Gastroesophageal sphincter (tissue), 4 donors: Measurements from ENCODE around the gene PPP2CA. TPM values are rescaled to one million over a fixed set of nuclear protein-coding genes. Genes with fewer than 3 reads are reported as not detected.

ENCODE experiments used
- ATAC-seq: fragments of 150-250 bp; one replicate; pipeline ENCODE4 v1.9.1; 2016; ENCODE audit warnings: mild to moderate bottlenecking, moderate library complexity
- H3K27ac ChIP-seq, 4 donors: fragments of 200-600 bp; sonication (generic) in 3 of 4; 1 replicate in 3 of 4; 2 replicates in 1 of 4; pipeline ENCODE4 v1.5.1; 2016 to 2019
- H3K27me3 ChIP-seq: fragments of 200-600 bp; sonication (generic); one replicate; pipeline ENCODE4 v1.5.1; 2019
- H3K36me3 ChIP-seq, 2 donors: fragments of 200-600 bp; sonication (generic); one replicate each; pipeline ENCODE4 v1.5.1; 2019; ENCODE audit warnings: control low read depth in 1 of 2
- H3K4me1 ChIP-seq, 3 donors: fragments of 200-600 bp; sonication (generic); 1 replicate in 2 of 3; 2 replicates in 1 of 3; pipeline ENCODE4 v1.5.1; 2016 to 2019; ENCODE audit warnings: control low read depth in 2 of 3
- H3K4me3 ChIP-seq, 2 donors: fragments of 200-600 bp; sonication (generic); one replicate each; pipeline ENCODE4 v1.5.1; 2019; ENCODE audit warnings: mild to moderate bottlenecking in 1 of 2, moderate library complexity in 1 of 2
- H3K9me3 ChIP-seq, 3 donors: fragments of 200-600 bp; sonication (generic); one replicate each; pipeline ENCODE4 v1.5.1; 2017 to 2019; ENCODE audit warnings: control low read depth in 2 of 3
- EP300 ChIP-seq: sonication (generic); formaldehyde crosslinking; IDR thresholded peaks from one replicate; pipeline ENCODE4 v1.6.1; 2017; ENCODE audit warnings: antibody characterized with exemption, mild to moderate bottlenecking
- POLR2A ChIP-seq, 2 donors: fragments of 450-650 bp; IDR thresholded peaks; one replicate each; pipeline ENCODE4 v1.6.1; 2017; ENCODE audit warnings: antibody characterized with exemption in 2 of 2, mild to moderate bottlenecking in 2 of 2, moderate library complexity in 1 of 2
- POLR2AphosphoS5 ChIP-seq: sonication (generic); formaldehyde crosslinking; IDR thresholded peaks from one replicate; pipeline ENCODE4 v1.6.1; 2017; ENCODE audit warnings: antibody characterized with exemption
- WGBS, 2 donors: methylation state at CpG; one replicate each; pipeline ENCODE4 v1.1.5; 2018; ENCODE audit warnings: low coverage in 1 of 2; 5-methylcytosine and 5-hydroxymethylcytosine counted together
- small RNA-seq, 4 donors: library from RNA; depleted of rRNA; stranded (forward); fragments of <200 nt; gene quantifications; one replicate each; pipeline ENCODE3, GENCODE V24; 2016
- total RNA-seq, 4 donors: library from RNA; depleted of rRNA; stranded (reverse); fragments of >200 nt; gene quantifications; one replicate each; pipeline ENCODE4 v1.1.0, GENCODE V29; 2016
- TF ChIP-seq, protein P1 (sequence below), 4 experiments: fragments of 200-600 bp in 2 of 4; fragments of 450-650 bp in 2 of 4; sonication (generic) in 1 of 4; IDR thresholded peaks; one replicate each; pipeline ENCODE4 v1.5.1; 2017 to 2019; ENCODE audit warnings: antibody characterized with exemption in 4 of 4, mild to moderate bottlenecking in 2 of 4, moderate library complexity in 2 of 4

Gene PPP2CA
- total RNA-seq, 4 donors from 2014 or later, result 116 to 212 (median 129) TPM

DNA sequence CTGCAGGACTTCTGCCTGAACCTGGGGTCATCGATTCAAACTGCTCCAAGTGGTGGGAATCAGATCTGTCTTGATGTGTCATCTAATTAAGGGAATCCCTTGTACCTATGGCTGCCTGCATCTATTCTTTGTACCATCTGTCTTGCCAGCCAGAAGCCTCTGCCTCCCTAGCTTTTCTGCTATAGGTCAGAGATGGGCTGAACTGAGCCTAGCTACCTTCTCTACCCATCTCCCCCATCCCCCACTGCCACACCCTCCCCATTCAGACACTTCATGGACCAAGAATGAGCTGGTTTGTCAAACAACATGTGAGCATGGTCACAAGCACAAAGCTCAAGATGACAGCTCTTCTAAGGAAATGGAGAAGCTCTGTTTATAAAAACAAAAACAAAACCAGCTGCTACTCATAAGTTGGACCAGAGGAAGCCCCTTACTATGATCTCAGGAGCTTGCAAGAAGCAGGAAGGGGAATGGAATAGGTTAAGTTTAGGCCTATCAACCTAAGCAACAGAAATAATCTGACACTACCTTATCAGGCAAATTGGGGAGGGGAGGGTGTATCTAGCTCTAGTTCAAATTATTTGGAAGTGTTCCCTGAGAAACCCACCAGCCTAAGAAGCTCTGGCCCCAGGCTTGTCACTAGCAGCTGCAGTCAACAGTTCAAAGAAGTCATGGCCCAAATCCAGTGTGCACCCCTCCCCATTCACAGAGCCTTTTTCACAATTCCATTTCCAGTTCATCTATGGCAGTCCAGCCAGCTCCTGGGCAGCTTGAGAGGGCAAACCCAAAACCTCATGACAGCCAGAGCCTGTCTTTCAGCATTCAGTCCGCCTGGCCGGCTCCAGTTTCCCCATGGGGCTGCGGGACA, 79.0 kb downstream of the PPP2CA start:
- Histone ChIP-seq H3K27me3 (no peaks in the 10 kb centered on the region), H3K27ac (no peak overlapping the region), H3K36me3 (peaks cover 0 to 99% of the 10 kb centered on the region in 2 donors), H3K4me3 (no peak overlapping the region), H3K4me1 (peaks cover 0 to 60% (median 8%) of the 10 kb centered on the region in 3 donors), H3K9me3 (no peaks in the 10 kb centered on the region)
- no CpG with 5 or more reads among the region's 4 CpGs for WGBS, 2 donors
- no peak for ATAC-seq
- TF ChIP-seq, protein P1, sequence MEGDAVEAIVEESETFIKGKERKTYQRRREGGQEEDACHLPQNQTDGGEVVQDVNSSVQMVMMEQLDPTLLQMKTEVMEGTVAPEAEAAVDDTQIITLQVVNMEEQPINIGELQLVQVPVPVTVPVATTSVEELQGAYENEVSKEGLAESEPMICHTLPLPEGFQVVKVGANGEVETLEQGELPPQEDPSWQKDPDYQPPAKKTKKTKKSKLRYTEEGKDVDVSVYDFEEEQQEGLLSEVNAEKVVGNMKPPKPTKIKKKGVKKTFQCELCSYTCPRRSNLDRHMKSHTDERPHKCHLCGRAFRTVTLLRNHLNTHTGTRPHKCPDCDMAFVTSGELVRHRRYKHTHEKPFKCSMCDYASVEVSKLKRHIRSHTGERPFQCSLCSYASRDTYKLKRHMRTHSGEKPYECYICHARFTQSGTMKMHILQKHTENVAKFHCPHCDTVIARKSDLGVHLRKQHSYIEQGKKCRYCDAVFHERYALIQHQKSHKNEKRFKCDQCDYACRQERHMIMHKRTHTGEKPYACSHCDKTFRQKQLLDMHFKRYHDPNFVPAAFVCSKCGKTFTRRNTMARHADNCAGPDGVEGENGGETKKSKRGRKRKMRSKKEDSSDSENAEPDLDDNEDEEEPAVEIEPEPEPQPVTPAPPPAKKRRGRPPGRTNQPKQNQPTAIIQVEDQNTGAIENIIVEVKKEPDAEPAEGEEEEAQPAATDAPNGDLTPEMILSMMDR (IDR thresholded peaks at IDR 0.05), result no peak
- TF ChIP-seq EP300 (no peak), POLR2A (IDR thresholded peaks at IDR 0.05) (no peak), POLR2AphosphoS5 (no peak)

DNA sequence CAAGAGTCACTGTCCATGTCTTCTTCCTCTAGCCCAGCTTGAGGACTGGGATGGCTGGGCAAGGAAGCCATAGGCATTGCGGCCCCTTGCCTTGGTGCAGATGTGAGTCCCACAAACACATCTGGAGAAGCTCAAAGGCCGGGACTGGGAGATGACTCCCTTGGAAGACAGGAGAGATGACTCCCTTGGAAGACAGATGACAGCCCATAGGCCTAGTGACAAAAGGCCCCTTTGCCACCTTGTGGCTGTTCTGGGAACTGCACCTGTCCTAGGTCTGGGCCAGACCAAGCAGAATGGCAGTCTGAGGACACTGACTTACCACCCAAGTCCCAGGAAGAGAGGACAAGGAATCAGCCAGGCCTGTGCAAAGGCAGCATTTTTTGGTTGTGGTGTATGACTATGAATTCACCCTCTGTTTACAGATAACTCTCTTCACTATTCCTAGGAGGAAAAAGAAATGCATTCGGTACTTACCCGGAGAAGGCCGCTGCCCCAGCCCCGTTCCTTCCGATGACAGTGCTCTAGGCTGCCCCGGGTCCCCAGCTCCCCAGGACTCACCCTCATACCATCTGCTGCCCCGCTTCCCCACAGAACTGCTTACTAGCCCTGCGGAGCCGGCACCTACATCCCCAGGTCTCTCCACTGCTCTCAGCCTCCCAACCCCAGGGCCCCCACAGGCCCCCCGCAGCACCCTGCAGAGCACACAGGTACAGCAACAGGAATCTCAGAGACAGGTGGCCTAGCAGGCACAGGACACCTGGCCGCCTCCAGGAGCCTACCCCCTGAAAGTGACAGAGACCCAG, 79.9 kb downstream of the PPP2CA start:
- 100% methylated on average over 5 of the region's 13 CpGs; no CpG with 5 or more reads in 1 of the 2 donors for WGBS, 2 donors
- no peak overlapping the region for H3K4me3 ChIP-seq
- H3K4me1 ChIP-seq, result peaks cover 0 to 59% (median 9%) of the 10 kb centered on the region in 3 donors
- peak; percentile 77 for ATAC-seq
- H3K9me3 ChIP-seq, result no peaks in the 10 kb centered on the region
- peaks cover 0 to 98% of the 10 kb centered on the region in 2 donors for H3K36me3 ChIP-seq
- H3K27ac ChIP-seq, result no peak overlapping the region
- no peak for TF ChIP-seq EP300
- no peak for TF ChIP-seq POLR2A (IDR thresholded peaks at IDR 0.05)
- peak; percentile 12 for TF ChIP-seq POLR2AphosphoS5
- TF ChIP-seq, protein P1 (IDR thresholded peaks at IDR 0.05), result peak in 3 of 4 experiments; percentile 83 to 93 (median 87)
- no peaks in the 10 kb centered on the region for H3K27me3 ChIP-seq

DNA sequence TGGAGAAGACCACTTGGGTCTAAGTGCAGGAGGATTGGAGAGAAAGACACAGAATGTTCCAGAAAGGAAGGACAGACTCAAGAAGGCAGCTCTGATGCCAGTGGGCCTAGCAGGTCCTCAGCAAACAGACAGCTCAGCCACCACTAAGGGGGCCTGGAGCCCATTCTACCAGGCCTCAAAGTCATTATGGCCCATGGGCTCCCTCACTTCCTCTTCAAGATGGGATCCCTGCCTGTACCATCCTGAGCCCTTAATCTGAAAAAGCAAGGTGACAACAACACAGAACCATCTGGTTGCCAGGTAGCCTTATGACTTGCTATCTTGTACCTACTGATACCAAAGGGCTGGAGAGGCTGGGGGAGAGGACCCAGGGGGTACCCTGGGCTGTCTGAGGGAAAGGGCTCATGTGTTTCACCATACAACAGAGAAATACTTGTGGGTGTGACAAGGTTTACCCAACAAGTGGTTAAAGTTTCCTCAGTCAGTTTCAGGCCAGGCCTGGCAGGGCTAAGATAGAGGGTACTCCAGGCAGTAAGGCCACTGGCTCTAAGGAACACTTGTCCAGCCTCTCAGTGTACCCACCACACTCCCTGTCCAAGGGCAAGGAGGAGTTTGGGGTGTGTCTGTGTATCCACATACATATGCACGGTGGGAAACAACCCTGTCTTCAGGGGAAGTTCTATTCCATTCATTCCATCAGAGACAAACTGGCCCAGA, 80.7 kb downstream of the PPP2CA start:
- Histone ChIP-seq H3K27me3 (no peaks in the 10 kb centered on the region), H3K27ac (no peak overlapping the region), H3K4me3 (no peak overlapping the region), H3K4me1 (peaks cover 0 to 59% (median 12%) of the 10 kb centered on the region in 3 donors), H3K36me3 (peaks cover 0 to 96% of the 10 kb centered on the region in 2 donors), H3K9me3 (no peaks in the 10 kb centered on the region)
- no CpG with 5 or more reads among the region's 1 CpG for WGBS, 2 donors
- ATAC-seq, result no peak
- no peak for TF ChIP-seq POLR2AphosphoS5

Small RNA genes lying within 50 kb of the gene (small RNA-seq; reads per million reads assigned to genes)
- gene MIR3661, result 0 reads per million in 4 donors

Other genes with a start within 250 kb of the PPP2CA start
- gene VDAC1, start 221.1 kb downstream of the PPP2CA start, total RNA-seq, result 100 to 1,000 TPM; 112 to 157 (median 131) TPM
- 1 to 10 TPM in 2 of 4 donors, under 1 TPM in 2; 0.94 to 1.4 (median 1.1) TPM for gene TCF7, start 111.4 kb downstream of the PPP2CA start, total RNA-seq
- gene SKP1, start 49.1 kb downstream of the PPP2CA start, total RNA-seq, result 100 to 1,000 TPM; 313 to 463 (median 399) TPM
- 1 to 10 TPM in 3 of 4 donors, under 1 TPM in 1; 0.57 to 7.2 (median 5.2) TPM for gene CDKL3, start 141.1 kb upstream of the PPP2CA start, total RNA-seq
- 10 to 100 TPM; 36.6 to 53.9 (median 44.5) TPM for gene UBE2B, start 145.5 kb upstream of the PPP2CA start, total RNA-seq
- 10 to 100 TPM; 15.1 to 25.7 (median 21.0) TPM for gene CDKN2AIPNL, start 185.8 kb upstream of the PPP2CA start, total RNA-seq